GM23248 (cell line): ENCODE data around the gene C1orf115.

Source experiments
- EZH2 ChIP-seq: fragments of 200-600 bp; sonication (generic); IDR thresholded peaks from 2 replicates; pipeline ENCODE4 v1.6.1; 2018; ENCODE audit warnings: antibody characterized with exemption, mild to moderate bottlenecking; ENCODE audit not compliant: insufficient read depth, poor library complexity, severe bottlenecking
- EZH2phosphoT487 ChIP-seq: fragments of 200-600 bp; sonication (generic); IDR thresholded peaks from 2 replicates; pipeline ENCODE4 v1.6.1; 2018; ENCODE audit warnings: antibody characterized with exemption, moderate library complexity, mild to moderate bottlenecking, low read depth; ENCODE audit not compliant: insufficient read depth

DNA sequence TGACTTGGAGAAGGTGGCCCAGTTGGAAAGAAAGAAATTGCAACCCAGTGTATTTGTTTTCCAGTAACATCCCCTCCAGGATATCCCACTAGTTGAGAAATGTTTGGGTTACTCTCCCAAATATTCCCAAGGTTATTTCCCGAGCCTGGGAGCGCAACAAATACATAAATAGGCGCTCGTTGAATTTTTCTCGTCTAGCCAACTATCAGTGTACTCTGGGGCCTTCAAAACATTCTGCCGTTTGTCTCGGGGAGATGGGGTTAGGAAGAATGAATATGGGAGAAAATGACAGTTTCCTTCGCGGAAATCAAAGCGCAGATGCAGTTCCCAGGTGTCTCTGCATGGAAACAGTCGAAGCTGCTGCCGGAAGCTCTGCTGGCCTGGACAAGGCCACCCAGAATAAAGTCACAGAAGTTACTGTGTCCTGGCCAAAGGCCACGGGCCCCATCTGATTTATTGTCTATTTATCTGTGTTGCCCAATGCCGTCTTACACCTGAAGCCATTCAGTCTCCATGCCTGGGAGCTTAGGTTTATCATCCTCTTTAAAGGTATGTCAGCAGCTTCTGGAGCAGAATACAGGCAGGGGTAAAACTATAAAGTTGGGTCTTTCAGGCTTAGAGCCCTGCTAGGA lies 1.0 kb downstream of the C1orf115 start:
- TF ChIP-seq EZH2phosphoT487: no peak
- no peak for TF ChIP-seq EZH2
